Ishikawa (cell line): ENCODE data around the gene LAPTM5.

ENCODE experiments used
- CEBPB ChIP-seq: IDR thresholded peaks from 2 replicates; pipeline ENCODE4 v1.6.1; 2012
- CREB1 ChIP-seq: IDR thresholded peaks from 2 replicates; pipeline ENCODE4 v1.6.1; 2012; ENCODE audit warnings: low read depth
- EGR1 ChIP-seq: IDR thresholded peaks from 2 replicates; pipeline ENCODE4 v1.6.1; 2012
- EP300 ChIP-seq: IDR thresholded peaks from 2 replicates; pipeline ENCODE4 v1.6.1; 2012; ENCODE audit warnings: borderline replicate concordance
- FOXM1 ChIP-seq: IDR thresholded peaks from 2 replicates; pipeline ENCODE4 v1.6.1; 2012; ENCODE audit warnings: low read depth, borderline replicate concordance
- MAX ChIP-seq: IDR thresholded peaks from 2 replicates; pipeline ENCODE4 v1.6.1; 2012
- NFIC ChIP-seq: IDR thresholded peaks from 2 replicates; pipeline ENCODE4 v1.6.1; 2012
- RAD21 ChIP-seq: IDR thresholded peaks from 2 replicates; pipeline ENCODE4 v1.6.1; 2012; ENCODE audit warnings: low read depth
- REST ChIP-seq: IDR thresholded peaks from 2 replicates; pipeline ENCODE4 v1.6.1; 2012; ENCODE audit warnings: low read depth, mild to moderate bottlenecking
- TAF1 ChIP-seq: IDR thresholded peaks from 2 replicates; pipeline ENCODE4 v1.6.1; 2012; ENCODE audit warnings: low read depth, mild to moderate bottlenecking
- TCF12 ChIP-seq: IDR thresholded peaks from 2 replicates; pipeline ENCODE4 v1.6.1; 2012; ENCODE audit warnings: low read depth
- TEAD4 ChIP-seq: IDR thresholded peaks from 2 replicates; pipeline ENCODE4 v1.6.1; 2012
- YY1 ChIP-seq: IDR thresholded peaks from 2 replicates; pipeline ENCODE4 v1.6.1; 2012; ENCODE audit warnings: low read depth
- ZBTB7A ChIP-seq: IDR thresholded peaks from 2 replicates; pipeline ENCODE4 v1.6.1; 2012; ENCODE audit warnings: low read depth
- TF ChIP-seq, protein P1 (sequence below): IDR thresholded peaks from 2 replicates; pipeline ENCODE4 v1.6.1; 2012

LAPTM5 gene

GRCh38 chr1:30753660-30754123, 3.9 kb downstream of the LAPTM5 start:
- TF ChIP-seq TEAD4 (no peak), EGR1 (no peak), REST (no peak), EP300 (no peak), RAD21 (no peak), TCF12 (no peak)
- TF ChIP-seq, protein P1, sequence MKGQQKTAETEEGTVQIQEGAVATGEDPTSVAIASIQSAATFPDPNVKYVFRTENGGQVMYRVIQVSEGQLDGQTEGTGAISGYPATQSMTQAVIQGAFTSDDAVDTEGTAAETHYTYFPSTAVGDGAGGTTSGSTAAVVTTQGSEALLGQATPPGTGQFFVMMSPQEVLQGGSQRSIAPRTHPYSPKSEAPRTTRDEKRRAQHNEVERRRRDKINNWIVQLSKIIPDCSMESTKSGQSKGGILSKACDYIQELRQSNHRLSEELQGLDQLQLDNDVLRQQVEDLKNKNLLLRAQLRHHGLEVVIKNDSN: no peak

DNA sequence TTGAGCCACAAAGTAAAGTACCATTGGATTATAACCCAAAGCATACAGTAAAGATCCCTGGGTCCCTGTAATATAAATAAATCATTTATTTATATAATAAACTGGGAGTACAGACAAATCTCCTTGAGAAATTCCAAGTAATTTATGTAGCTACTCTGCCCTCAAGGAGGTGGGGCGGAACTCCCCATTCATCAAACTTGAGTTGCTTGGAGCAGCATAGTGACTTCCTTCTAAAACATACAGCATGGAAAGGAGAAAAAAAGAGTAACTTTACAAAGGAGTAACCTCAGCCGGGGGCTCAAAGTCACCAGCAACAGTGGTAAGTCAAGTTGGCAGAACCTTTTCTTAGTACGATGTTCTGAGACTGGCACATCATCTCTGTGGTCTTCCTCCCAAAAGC, 4.5 kb downstream of the LAPTM5 start:
- TF ChIP-seq RAD21 (no peak), TEAD4 (no peak), EP300 (no peak), REST (no peak), CREB1 (no peak), CEBPB (no peak), TAF1 (no peak), TCF12 (no peak), FOXM1 (no peak), MAX (no peak), ZBTB7A (no peak), EGR1 (no peak), YY1 (no peak)
- TF ChIP-seq, protein P1: no peak

DNA sequence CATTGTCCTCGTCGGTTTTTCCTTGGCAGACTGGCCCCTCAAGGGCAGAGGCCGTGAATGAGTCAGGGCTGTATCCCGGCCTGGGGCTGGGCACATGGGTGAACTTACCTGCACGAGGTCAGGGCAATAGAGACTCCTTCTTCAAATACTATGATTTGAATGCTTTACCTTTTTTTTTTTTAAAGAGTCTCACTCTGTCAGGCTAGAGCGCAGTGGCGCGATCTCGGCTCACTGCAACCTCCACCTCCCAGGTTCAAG, 5.0 kb downstream of the LAPTM5 start:
- no peak for TF ChIP-seq EGR1
- TF ChIP-seq CEBPB: no peak
- TF ChIP-seq, protein P1: no peak
- no peak for TF ChIP-seq TAF1

- TF ChIP-seq TEAD4: no peak
- TF ChIP-seq FOXM1: no peak
- no peak for TF ChIP-seq CEBPB
- TF ChIP-seq CREB1: no peak
- TF ChIP-seq EGR1: no peak
- TF ChIP-seq YY1: no peak
- no peak for TF ChIP-seq NFIC
- no peak for TF ChIP-seq ZBTB7A
- TF ChIP-seq, protein P1: no peak
- no peak for TF ChIP-seq TAF1
- TF ChIP-seq RAD21: no peak
- no peak for TF ChIP-seq MAX
- no peak for TF ChIP-seq TCF12
- TF ChIP-seq REST: no peak
- no peak for TF ChIP-seq EP300
Observed at GRCh38 chr1:30751830-30752650, 5.5 kb downstream of the LAPTM5 start.
